Activated T-helper 1 cell treated with anti-CD3 and anti-CD28 coated beads, Interleukin-12 subunit alpha, Interleukin-12 subunit beta, Interleukin-2, Interleukin-4 antibody, amounts not matched to agents 30 ng/mL and 10 ng/mL and 1 ng/mL, durations not matched to agents 14 hours and 24 hours and 36 hours (primary cell): ENCODE measurements around the gene COL5A1. TPM values are rescaled to one million over a fixed set of nuclear protein-coding genes. Genes with fewer than 3 reads are reported as not detected.
"Not testable (repeated sequence)": the region's sequence is repeated elsewhere in the genome, so short reads cannot be mapped to it uniquely, and the experiment has no call there.

Source experiments
- DNase-seq: peaks from one replicate; pipeline ENCODE4 v3.0.0; 2021; ENCODE audit warnings: low spot score
- H3K27ac Mint-ChIP-seq: one replicate; pipeline ENCODE4 v1.8.0; 2021; ENCODE audit warnings: mild to moderate bottlenecking, mixed read lengths
- H3K27me3 Mint-ChIP-seq: one replicate; pipeline ENCODE4 v1.8.0; 2022; ENCODE audit warnings: mild to moderate bottlenecking, moderate library complexity, mixed read lengths; ENCODE audit not compliant: insufficient read depth
- H3K36me3 Mint-ChIP-seq: one replicate; pipeline ENCODE4 v1.8.0; 2021; ENCODE audit warnings: low read depth, mixed read lengths
- H3K4me1 Mint-ChIP-seq: one replicate; pipeline ENCODE4 v1.8.0; 2021; ENCODE audit warnings: low read depth, mixed read lengths
- H3K4me3 Mint-ChIP-seq: one replicate; pipeline ENCODE4 v1.8.0; 2021; ENCODE audit warnings: mild to moderate bottlenecking, moderate library complexity, mixed read lengths
- H3K9me3 Mint-ChIP-seq: one replicate; pipeline ENCODE4 v1.8.0; 2021; ENCODE audit warnings: mixed read lengths
- intact Hi-C: fragments of 100-400 bp; cut with micrococcal nuclease; formaldehyde crosslinking; loops from one replicate; pipeline ENCODE4 v1.15.1; 2024
- total RNA-seq: library from RNA; stranded (reverse); gene quantifications from 2 replicates; pipeline ENCODE4 v1.2.3, GENCODE V29; 2022

The COL5A1 gene
- total RNA-seq, 1 donor from 2014 or later, result not detected

GRCh38 chr9:134663753-134664415, 22.3 kb downstream of the COL5A1 start:
- no peak for DNase-seq
- Mint-ChIP-seq H3K4me1 (no peaks in the 10 kb centered on the region), H3K4me3 (no peak overlapping the region), H3K36me3 (no peaks in the 10 kb centered on the region), H3K9me3 (peaks cover 15% of the 10 kb centered on the region), H3K27ac (no peak overlapping the region), H3K27me3 (peaks cover 4% of the 10 kb centered on the region)
- intact Hi-C loops, result no loop called here

- Mint-ChIP-seq H3K9me3 (peaks cover 15% of the 10 kb centered on the region), H3K4me3 (no peak overlapping the region), H3K4me1 (no peaks in the 10 kb centered on the region), H3K27me3 (peaks cover 4% of the 10 kb centered on the region), H3K27ac (no peak overlapping the region), H3K36me3 (no peaks in the 10 kb centered on the region)
- intact Hi-C loops, result no loop called here
- no peak for DNase-seq
Observed at GRCh38 chr9:134664446-134664845, 22.8 kb downstream of the COL5A1 start.

GRCh38 chr9:134666208-134666607, 24.6 kb downstream of the COL5A1 start:
- DNase-seq, result no peak
- H3K9me3 Mint-ChIP-seq, result peaks cover 4% of the 10 kb centered on the region
- H3K27ac Mint-ChIP-seq, result no peak overlapping the region
- peaks cover 4% of the 10 kb centered on the region for H3K27me3 Mint-ChIP-seq
- H3K36me3 Mint-ChIP-seq, result no peaks in the 10 kb centered on the region
- H3K4me3 Mint-ChIP-seq, result no peak overlapping the region
- intact Hi-C loops, result no loop called here
- H3K4me1 Mint-ChIP-seq, result no peaks in the 10 kb centered on the region

GRCh38 chr9:134666831-134667230, 25.2 kb downstream of the COL5A1 start:
- Mint-ChIP-seq H3K27ac (no peak overlapping the region), H3K27me3 (peaks cover 4% of the 10 kb centered on the region), H3K36me3 (no peaks in the 10 kb centered on the region), H3K9me3 (peaks cover under 1% of the 10 kb centered on the region), H3K4me1 (no peaks in the 10 kb centered on the region), H3K4me3 (no peak overlapping the region)
- intact Hi-C loops, result no loop called here
- DNase-seq, result no peak

GRCh38 chr9:134668977-134669376, 27.4 kb downstream of the COL5A1 start:
- DNase-seq, H3K27me3 Mint-ChIP-seq, intact Hi-C loops, H3K27ac Mint-ChIP-seq, H3K4me3 Mint-ChIP-seq, H3K9me3 Mint-ChIP-seq, H3K4me1 Mint-ChIP-seq, H3K36me3 Mint-ChIP-seq: not testable (repeated sequence)

- intact Hi-C loops, result no loop called here
- no peaks in the 10 kb centered on the region for H3K27me3 Mint-ChIP-seq
- no peaks in the 10 kb centered on the region for H3K4me1 Mint-ChIP-seq
- no peak for DNase-seq
- H3K4me3 Mint-ChIP-seq, result no peak overlapping the region
- no peak overlapping the region for H3K27ac Mint-ChIP-seq
- H3K9me3 Mint-ChIP-seq, result no peaks in the 10 kb centered on the region
- no peaks in the 10 kb centered on the region for H3K36me3 Mint-ChIP-seq
Observed at GRCh38 chr9:134669399-134669955, 27.9 kb downstream of the COL5A1 start.

GRCh38 chr9:134670042-134670525, 28.5 kb downstream of the COL5A1 start:
- Mint-ChIP-seq H3K9me3 (no peaks in the 10 kb centered on the region), H3K36me3 (no peaks in the 10 kb centered on the region), H3K4me1 (no peaks in the 10 kb centered on the region), H3K27ac (no peak overlapping the region), H3K4me3 (no peak overlapping the region), H3K27me3 (no peaks in the 10 kb centered on the region)
- no peak for DNase-seq
- intact Hi-C loops, result no loop called here

GRCh38 chr9:134670851-134671281, 29.3 kb downstream of the COL5A1 start:
- H3K4me1 Mint-ChIP-seq, result no peaks in the 10 kb centered on the region
- intact Hi-C loops, result no loop called here
- no peak for DNase-seq
- no peaks in the 10 kb centered on the region for H3K27me3 Mint-ChIP-seq
- H3K36me3 Mint-ChIP-seq, result no peaks in the 10 kb centered on the region
- H3K27ac Mint-ChIP-seq, result no peak overlapping the region
- H3K9me3 Mint-ChIP-seq, result no peaks in the 10 kb centered on the region
- no peak overlapping the region for H3K4me3 Mint-ChIP-seq

- Mint-ChIP-seq H3K27ac (no peak overlapping the region), H3K4me3 (no peak overlapping the region), H3K27me3 (no peaks in the 10 kb centered on the region), H3K9me3 (no peaks in the 10 kb centered on the region), H3K36me3 (no peaks in the 10 kb centered on the region), H3K4me1 (no peaks in the 10 kb centered on the region)
- intact Hi-C loops, result no loop called here
- no peak for DNase-seq
Observed at GRCh38 chr9:134671341-134672113, 29.9 kb downstream of the COL5A1 start.

GRCh38 chr9:134676361-134676760, 34.8 kb downstream of the COL5A1 start:
- no peak for DNase-seq
- intact Hi-C loops, result no loop called here
- Mint-ChIP-seq H3K27me3 (no peaks in the 10 kb centered on the region), H3K27ac (no peak overlapping the region), H3K4me3 (no peak overlapping the region), H3K9me3 (no peaks in the 10 kb centered on the region), H3K4me1 (no peaks in the 10 kb centered on the region), H3K36me3 (no peaks in the 10 kb centered on the region)

GRCh38 chr9:134676886-134677285, 35.3 kb downstream of the COL5A1 start:
- DNase-seq, result no peak
- no peaks in the 10 kb centered on the region for H3K27me3 Mint-ChIP-seq
- H3K9me3 Mint-ChIP-seq, result no peaks in the 10 kb centered on the region
- H3K4me3 Mint-ChIP-seq, result no peak overlapping the region
- H3K36me3 Mint-ChIP-seq, result no peaks in the 10 kb centered on the region
- intact Hi-C loops, result no loop called here
- no peaks in the 10 kb centered on the region for H3K4me1 Mint-ChIP-seq
- no peak overlapping the region for H3K27ac Mint-ChIP-seq

- no peaks in the 10 kb centered on the region for H3K36me3 Mint-ChIP-seq
- H3K4me1 Mint-ChIP-seq, result no peaks in the 10 kb centered on the region
- no peak overlapping the region for H3K4me3 Mint-ChIP-seq
- no peaks in the 10 kb centered on the region for H3K27me3 Mint-ChIP-seq
- intact Hi-C loops, result no loop called here
- no peak for DNase-seq
- H3K27ac Mint-ChIP-seq, result no peak overlapping the region
- H3K9me3 Mint-ChIP-seq, result no peaks in the 10 kb centered on the region
Observed at GRCh38 chr9:134677743-134678142, 36.1 kb downstream of the COL5A1 start.

- DNase-seq, result no peak
- Mint-ChIP-seq H3K9me3 (no peaks in the 10 kb centered on the region), H3K4me3 (no peak overlapping the region), H3K27ac (no peak overlapping the region), H3K27me3 (no peaks in the 10 kb centered on the region), H3K4me1 (no peaks in the 10 kb centered on the region), H3K36me3 (no peaks in the 10 kb centered on the region)
- intact Hi-C loops, result no loop called here
Observed at GRCh38 chr9:134678206-134678605, 36.6 kb downstream of the COL5A1 start.
